Lung (tissue), 12 donors: ENCODE results near the gene RAB32. TPM values are rescaled to one million over a fixed set of nuclear protein-coding genes. Genes with fewer than 3 reads are reported as not detected.
A peak's percentile ranks its signal among the peaks of the same experiment; 100 is the strongest.
"Not testable (repeated sequence)": the region's sequence is repeated elsewhere in the genome, so short reads cannot be mapped to it uniquely, and the experiment has no call there.

Experiments
- ATAC-seq: fragments of 200-7000 bp; cut with Tn5 transposase; one replicate; pipeline ENCODE4 v1.9.1; 2020; ENCODE audit warnings: moderate number of reproducible peaks; ENCODE audit not compliant: insufficient read depth, low FRiP score
- DNase-seq, 3 donors: peaks; one replicate each; pipeline ENCODE4 v3.0.0-alpha.2; 2013 to 2017
- H3K27ac ChIP-seq, 2 donors: one replicate each; pipeline ENCODE4 v1.5.1; 2013; ENCODE audit warnings: mild to moderate bottlenecking in 2 of 2, moderate library complexity in 2 of 2, control low read depth in 1 of 2, inconsistent platforms in 1 of 2, low read depth in 1 of 2, low read length in 1 of 2
- H3K27me3 ChIP-seq, 3 donors: one replicate each; pipeline ENCODE4 v1.5.1; 2013; ENCODE audit warnings: low read length in 2 of 3; ENCODE audit not compliant: control insufficient read depth in 3 of 3, insufficient read depth in 3 of 3
- H3K36me3 ChIP-seq, 4 donors: one replicate each; pipeline ENCODE4 v1.5.1; 2013; ENCODE audit warnings: low read length in 4 of 4, mild to moderate bottlenecking in 1 of 4, moderate library complexity in 1 of 4; ENCODE audit not compliant: control insufficient read depth in 4 of 4, insufficient read depth in 4 of 4
- H3K4me1 ChIP-seq, 5 donors: one replicate each; pipeline ENCODE4 v1.5.1; 2013; ENCODE audit warnings: low read length in 5 of 5, mild to moderate bottlenecking in 2 of 5, moderate library complexity in 1 of 5; ENCODE audit not compliant: control insufficient read depth in 5 of 5, insufficient read depth in 5 of 5
- H3K4me3 ChIP-seq: one replicate; pipeline ENCODE4 v1.5.1; 2013; ENCODE audit warnings: mild to moderate bottlenecking, control low read depth, moderate library complexity
- H3K9ac ChIP-seq, 2 donors: one replicate each; pipeline ENCODE4 v1.5.1; 2013; ENCODE audit warnings: low read length in 2 of 2, control low read depth in 1 of 2; ENCODE audit not compliant: insufficient read depth in 1 of 2
- H3K9me3 ChIP-seq, 4 donors: one replicate each; pipeline ENCODE4 v1.5.1; 2013; ENCODE audit warnings: low read length in 3 of 4, mild to moderate bottlenecking in 1 of 4, moderate library complexity in 1 of 4; ENCODE audit not compliant: control insufficient read depth in 4 of 4, insufficient read depth in 3 of 4
- WGBS, 2 donors: extraction: QIAGEN DNeasy Blood & Tissue Kit; methylation state at CpG; one replicate each; pipeline ENCODE4 v1.1.7; 2013; 5-methylcytosine and 5-hydroxymethylcytosine counted together
- polyA plus RNA-seq, 2 donors: library from polyadenylated mRNA; stranded (reverse); fragments of 200-250 nt; gene quantifications; one replicate each; pipeline ENCODE4 v1.2.1, GENCODE V29; 2013
- total RNA-seq, 2 donors: library from RNA; depleted of rRNA in 1 of 2; stranded (reverse); fragments of >200 nt in 1 of 2; gene quantifications; one replicate each; pipeline ENCODE4 v1.2.1, GENCODE V29; 2014 to 2021
- TF ChIP-seq, protein P1 (sequence below): IDR thresholded peaks from 2 replicates; pipeline ENCODE4 v1.5.1; 2012; ENCODE audit warnings: mild to moderate bottlenecking; ENCODE audit errors: control extremely low read depth, extremely low read depth
- donor health status: control.
- donor health status: control.
- donor health status: Bipolar disorder and iron deficiency.
- donor health status: healthy.
- donor health status: DM: yes; HTN: yes; CAD: no.

The RAB32 gene
- total and polyA plus RNA-seq, 4 donors = 21.3 to 63.2 (median 26.2) TPM

- TF ChIP-seq, protein P1, sequence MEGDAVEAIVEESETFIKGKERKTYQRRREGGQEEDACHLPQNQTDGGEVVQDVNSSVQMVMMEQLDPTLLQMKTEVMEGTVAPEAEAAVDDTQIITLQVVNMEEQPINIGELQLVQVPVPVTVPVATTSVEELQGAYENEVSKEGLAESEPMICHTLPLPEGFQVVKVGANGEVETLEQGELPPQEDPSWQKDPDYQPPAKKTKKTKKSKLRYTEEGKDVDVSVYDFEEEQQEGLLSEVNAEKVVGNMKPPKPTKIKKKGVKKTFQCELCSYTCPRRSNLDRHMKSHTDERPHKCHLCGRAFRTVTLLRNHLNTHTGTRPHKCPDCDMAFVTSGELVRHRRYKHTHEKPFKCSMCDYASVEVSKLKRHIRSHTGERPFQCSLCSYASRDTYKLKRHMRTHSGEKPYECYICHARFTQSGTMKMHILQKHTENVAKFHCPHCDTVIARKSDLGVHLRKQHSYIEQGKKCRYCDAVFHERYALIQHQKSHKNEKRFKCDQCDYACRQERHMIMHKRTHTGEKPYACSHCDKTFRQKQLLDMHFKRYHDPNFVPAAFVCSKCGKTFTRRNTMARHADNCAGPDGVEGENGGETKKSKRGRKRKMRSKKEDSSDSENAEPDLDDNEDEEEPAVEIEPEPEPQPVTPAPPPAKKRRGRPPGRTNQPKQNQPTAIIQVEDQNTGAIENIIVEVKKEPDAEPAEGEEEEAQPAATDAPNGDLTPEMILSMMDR = no peak
- Histone ChIP-seq H3K9ac (no peak overlapping the region), H3K9me3 (no peaks in the 10 kb centered on the region), H3K4me3 (no peak overlapping the region), H3K36me3 (peaks cover 3 to 12% (median 9%) of the 10 kb centered on the region in 4 donors), H3K27me3 (no peaks in the 10 kb centered on the region), H3K4me1 (peaks cover 0 to 34% (median 3%) of the 10 kb centered on the region in 5 donors), H3K27ac (no peak overlapping the region)
- DNase-seq = peak; percentile 46 to 91 (median 83)
- WGBS, 2 donors = 82% methylated on average over 6 of the region's 6 CpGs
- no peak for ATAC-seq
These were observed 7.3 kb downstream of the RAB32 start for GRCh38 chr6:146550911-146551310.

GRCh38 chr6:146551545-146551944, 7.9 kb downstream of the RAB32 start:
- peak in 2 of 3 donors; percentile 36 to 45 for DNase-seq

DNA sequence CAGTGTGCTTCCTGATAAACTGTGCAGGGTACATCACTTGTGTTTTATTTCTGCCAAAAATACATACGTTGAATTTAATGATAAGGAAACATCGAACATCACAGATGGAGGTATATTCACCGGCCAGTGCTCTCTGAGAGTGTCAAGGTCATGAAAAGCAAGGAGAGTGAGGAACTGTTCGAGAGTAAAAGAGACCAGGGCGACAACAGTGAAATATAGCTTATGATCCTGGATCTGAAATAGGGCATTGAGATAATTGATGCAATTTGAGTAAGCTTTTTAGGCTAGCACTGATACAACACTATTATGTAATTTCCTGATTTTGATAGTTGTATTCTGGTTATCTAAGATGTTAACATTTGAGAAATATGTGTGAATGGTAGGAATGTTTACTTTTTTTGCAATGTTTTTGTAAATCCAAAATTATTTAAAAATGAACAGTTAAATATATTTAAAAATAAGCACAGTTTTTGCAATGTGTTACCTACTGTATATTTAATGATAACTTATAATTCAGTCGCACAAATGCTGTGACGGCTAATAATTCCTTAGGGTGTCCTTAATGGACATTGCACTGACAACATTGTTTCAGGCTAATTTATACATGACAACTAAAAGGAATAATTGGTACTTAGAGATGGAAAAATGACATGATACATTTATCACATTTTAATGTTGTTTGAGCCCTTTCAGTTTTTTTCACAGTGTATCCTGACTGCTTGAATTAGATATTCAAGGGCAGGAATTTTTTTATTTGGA, 9.9 kb downstream of the RAB32 start:
- Histone ChIP-seq H3K36me3 (peaks cover 3 to 12% (median 9%) of the 10 kb centered on the region in 4 donors), H3K9me3 (no peaks in the 10 kb centered on the region), H3K9ac (no peak overlapping the region), H3K4me3 (no peak overlapping the region), H3K27me3 (no peaks in the 10 kb centered on the region), H3K4me1 (peaks cover 0 to 19% (median 2%) of the 10 kb centered on the region in 5 donors), H3K27ac (no peak overlapping the region)
- TF ChIP-seq, protein P1 = no peak
- DNase-seq = no peak
- WGBS, 2 donors = 75 to 87% methylated on average over 7 of the region's 7 CpGs
- ATAC-seq = no peak

More at GRCh38 chr6:146551545-146551944, 7.9 kb downstream of the RAB32 start:
- TF ChIP-seq, protein P1 = no peak
- H3K27ac ChIP-seq = no peak overlapping the region
- H3K9me3 ChIP-seq = no peaks in the 10 kb centered on the region
- peaks cover 3 to 12% (median 9%) of the 10 kb centered on the region in 4 donors for H3K36me3 ChIP-seq
- 83 to 85% methylated on average over 7 of the region's 7 CpGs for WGBS, 2 donors
- H3K4me3 ChIP-seq = no peak overlapping the region
- no peaks in the 10 kb centered on the region for H3K27me3 ChIP-seq
- no peak overlapping the region for H3K9ac ChIP-seq
- no peak for ATAC-seq
- peaks cover 0 to 28% (median 3%) of the 10 kb centered on the region in 5 donors for H3K4me1 ChIP-seq

- Histone ChIP-seq H3K4me3 (no peak overlapping the region), H3K27ac (no peak overlapping the region), H3K9me3 (no peaks in the 10 kb centered on the region), H3K9ac (no peak overlapping the region), H3K27me3 (no peaks in the 10 kb centered on the region), H3K36me3 (no peaks in the 10 kb centered on the region), H3K4me1 (no peaks in the 10 kb centered on the region)
- ATAC-seq (no peak), DNase-seq (no peak)
- TF ChIP-seq, protein P1 = no peak
- WGBS, 2 donors = 43 to 67% methylated on average over 1 of the region's 1 CpG
These were observed 17.0 kb downstream of the RAB32 start for GRCh38 chr6:146560607-146561006.

GRCh38 chr6:146566661-146567060, 23.0 kb downstream of the RAB32 start:
- not testable (repeated sequence) for H3K9me3 ChIP-seq, H3K36me3 ChIP-seq, H3K27ac ChIP-seq, H3K4me3 ChIP-seq, H3K27me3 ChIP-seq, DNase-seq, ATAC-seq, H3K9ac ChIP-seq, H3K4me1 ChIP-seq
- WGBS, 2 donors = 83 to 95% methylated on average over 2 of the region's 2 CpGs
